ENCODE results near the gene DAP. TPM values are rescaled to one million over a fixed set of nuclear protein-coding genes. Genes with fewer than 3 reads are reported as not detected.

DAP gene
- total RNA-seq, 1 experiment from 2014 or later: 114 TPM

DNA sequence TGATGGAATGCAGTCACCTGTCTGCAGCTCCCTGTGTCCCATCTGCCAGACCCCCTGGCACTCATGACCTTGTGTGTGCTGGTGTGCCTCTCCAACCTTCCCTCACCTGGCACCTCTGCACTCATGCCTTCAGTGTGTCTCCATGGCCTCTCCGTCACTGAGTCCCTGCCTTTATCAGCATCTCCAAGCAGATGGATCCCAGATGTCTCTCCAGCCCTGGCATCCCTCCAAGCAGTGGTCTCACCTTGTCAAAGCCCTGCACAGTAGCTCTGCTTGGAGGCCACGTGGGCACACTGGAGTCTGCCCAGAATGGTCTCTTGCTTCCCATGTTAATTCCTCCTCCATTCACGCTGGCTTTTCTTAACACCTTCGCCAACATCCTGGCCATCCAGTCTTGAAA, 84.8 kb downstream of the DAP start:
- H3K9me3 Mint-ChIP-seq (ENCODE audit: unreplicated experiment): no peaks in the 10 kb centered on the region
- TF ChIP-seq, protein P1, sequence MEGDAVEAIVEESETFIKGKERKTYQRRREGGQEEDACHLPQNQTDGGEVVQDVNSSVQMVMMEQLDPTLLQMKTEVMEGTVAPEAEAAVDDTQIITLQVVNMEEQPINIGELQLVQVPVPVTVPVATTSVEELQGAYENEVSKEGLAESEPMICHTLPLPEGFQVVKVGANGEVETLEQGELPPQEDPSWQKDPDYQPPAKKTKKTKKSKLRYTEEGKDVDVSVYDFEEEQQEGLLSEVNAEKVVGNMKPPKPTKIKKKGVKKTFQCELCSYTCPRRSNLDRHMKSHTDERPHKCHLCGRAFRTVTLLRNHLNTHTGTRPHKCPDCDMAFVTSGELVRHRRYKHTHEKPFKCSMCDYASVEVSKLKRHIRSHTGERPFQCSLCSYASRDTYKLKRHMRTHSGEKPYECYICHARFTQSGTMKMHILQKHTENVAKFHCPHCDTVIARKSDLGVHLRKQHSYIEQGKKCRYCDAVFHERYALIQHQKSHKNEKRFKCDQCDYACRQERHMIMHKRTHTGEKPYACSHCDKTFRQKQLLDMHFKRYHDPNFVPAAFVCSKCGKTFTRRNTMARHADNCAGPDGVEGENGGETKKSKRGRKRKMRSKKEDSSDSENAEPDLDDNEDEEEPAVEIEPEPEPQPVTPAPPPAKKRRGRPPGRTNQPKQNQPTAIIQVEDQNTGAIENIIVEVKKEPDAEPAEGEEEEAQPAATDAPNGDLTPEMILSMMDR (IDR thresholded peaks at IDR 0.05; ENCODE audit: unreplicated experiment): no peak
- ChIA-PET CTCF (interaction anchor here (0.6 kb wide), 1 partner anchor 19 kb away, joined by 4 read pairs; no protein-coding TSS in a partner anchor), POLR2A (no interaction called here)
- H3K4me3 Mint-ChIP-seq (ENCODE audit: unreplicated experiment): no peak overlapping the region
- intact Hi-C loops (cut with micrococcal nuclease): no loop called here
- no TSS peak for BruUV-seq (replicated peaks)
- no peak for DNase-seq (ENCODE audit: unreplicated experiment)
- no peak overlapping the region for H3K27ac Mint-ChIP-seq (ENCODE audit: low read depth, unreplicated experiment)
- no peaks in the 10 kb centered on the region for H3K27me3 Mint-ChIP-seq (ENCODE audit: insufficient read depth, unreplicated experiment)
- no peaks in the 10 kb centered on the region for H3K4me1 Mint-ChIP-seq (ENCODE audit: insufficient read depth, unreplicated experiment)
- peaks cover 24% of the 10 kb centered on the region for H3K36me3 Mint-ChIP-seq (ENCODE audit: insufficient read depth, unreplicated experiment)

DNA sequence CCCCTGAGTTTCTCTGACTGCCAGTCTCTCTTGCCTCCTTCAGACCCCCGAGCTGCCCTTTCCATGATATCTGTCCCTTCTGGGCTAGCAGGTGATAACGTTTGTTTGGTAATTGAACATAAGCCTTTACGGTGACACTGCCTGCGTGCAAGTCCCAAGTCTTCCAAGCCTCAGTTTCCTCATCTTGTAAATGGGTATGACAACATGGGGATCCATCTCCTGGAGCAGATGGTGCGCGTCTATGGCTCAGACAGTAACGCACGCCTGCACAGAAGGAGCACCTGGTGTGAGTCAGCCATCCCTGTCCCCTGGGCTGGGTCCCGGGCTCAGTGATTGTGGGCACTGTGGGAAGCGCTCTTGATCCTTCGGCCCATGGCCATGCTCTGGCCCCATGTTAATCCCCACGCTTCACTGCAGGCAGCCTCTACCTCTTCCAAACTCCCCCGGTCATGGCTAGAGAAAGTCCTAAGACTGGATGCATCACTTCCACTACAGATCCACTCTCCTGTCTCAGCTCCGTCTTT, 85.8 kb downstream of the DAP start:
- peaks cover 15% of the 10 kb centered on the region for H3K36me3 Mint-ChIP-seq (ENCODE audit: insufficient read depth, unreplicated experiment)
- BruUV-seq (replicated peaks): no TSS peak
- no peaks in the 10 kb centered on the region for H3K4me1 Mint-ChIP-seq (ENCODE audit: insufficient read depth, unreplicated experiment)
- DNase-seq (ENCODE audit: unreplicated experiment): no peak
- POLR2A ChIA-PET: no interaction called here
- H3K9me3 Mint-ChIP-seq (ENCODE audit: unreplicated experiment): no peaks in the 10 kb centered on the region
- intact Hi-C loops (cut with micrococcal nuclease): no loop called here
- no peak overlapping the region for H3K4me3 Mint-ChIP-seq (ENCODE audit: unreplicated experiment)
- CTCF ChIA-PET: interaction anchor here (0.6 to 1.3 kb wide), 4 partner anchors 9 to 129 kb away, joined by 3 to 4 read pairs (median 4); no protein-coding TSS in a partner anchor
- no peaks in the 10 kb centered on the region for H3K27me3 Mint-ChIP-seq (ENCODE audit: insufficient read depth, unreplicated experiment)
- no peak overlapping the region for H3K27ac Mint-ChIP-seq (ENCODE audit: low read depth, unreplicated experiment)
- TF ChIP-seq, protein P1 (IDR thresholded peaks at IDR 0.05; ENCODE audit: unreplicated experiment): no peak

DNA sequence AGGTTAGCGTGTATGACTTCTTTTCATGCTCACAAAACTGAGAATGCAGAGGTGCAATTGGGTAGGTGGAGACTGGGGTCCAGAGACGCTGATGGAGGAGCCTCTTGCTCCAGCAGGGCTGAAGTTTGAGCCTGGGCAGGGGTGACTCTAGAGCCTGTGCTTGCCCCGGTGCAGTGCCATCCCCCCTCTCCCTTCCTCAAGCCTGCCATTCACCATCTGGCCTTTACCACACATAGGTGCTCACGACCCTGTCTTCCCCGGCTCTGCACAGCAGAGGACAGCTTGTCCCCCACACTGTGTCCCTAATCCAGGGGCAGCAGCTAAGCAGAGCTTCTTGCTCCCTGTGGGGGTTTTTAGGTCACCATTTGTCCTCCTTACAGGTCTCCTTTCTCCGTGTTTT, 86.5 kb downstream of the DAP start:
- DNase-seq (ENCODE audit: unreplicated experiment): no peak
- H3K27ac Mint-ChIP-seq (ENCODE audit: low read depth, unreplicated experiment): no peak overlapping the region
- no peaks in the 10 kb centered on the region for H3K27me3 Mint-ChIP-seq (ENCODE audit: insufficient read depth, unreplicated experiment)
- intact Hi-C loops (cut with micrococcal nuclease): no loop called here
- no peaks in the 10 kb centered on the region for H3K4me1 Mint-ChIP-seq (ENCODE audit: insufficient read depth, unreplicated experiment)
- H3K4me3 Mint-ChIP-seq (ENCODE audit: unreplicated experiment): no peak overlapping the region
- no peaks in the 10 kb centered on the region for H3K9me3 Mint-ChIP-seq (ENCODE audit: unreplicated experiment)
- ChIA-PET POLR2A (no interaction called here), CTCF (interaction anchor here (1.0 to 1.3 kb wide), 2 partner anchors 10 to 27 kb away, joined by 3 to 4 read pairs; no protein-coding TSS in a partner anchor)
- TF ChIP-seq, protein P1 (IDR thresholded peaks at IDR 0.05; ENCODE audit: unreplicated experiment): no peak
- no TSS peak for BruUV-seq (replicated peaks)
- H3K36me3 Mint-ChIP-seq (ENCODE audit: insufficient read depth, unreplicated experiment): peaks cover 8% of the 10 kb centered on the region

DNA sequence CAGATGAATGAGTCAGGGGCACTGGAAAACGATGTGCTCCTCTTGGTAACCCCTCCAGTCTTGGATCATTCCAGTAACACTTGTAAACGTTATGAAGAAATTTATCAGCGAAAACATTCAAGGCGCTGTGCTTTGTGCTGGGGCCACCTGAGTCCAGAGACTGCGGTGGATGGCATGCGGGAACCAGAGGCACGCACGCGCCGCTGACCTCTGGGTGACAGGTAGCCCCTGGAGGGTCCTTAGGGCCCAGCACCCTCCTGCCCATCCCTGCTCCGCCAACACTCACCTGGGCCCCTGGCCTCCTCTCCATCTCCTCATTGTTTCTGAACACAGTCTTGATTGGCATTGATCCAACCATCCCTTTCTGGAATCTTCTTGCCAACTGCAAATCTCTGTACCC, 86.9 kb downstream of the DAP start:
- Mint-ChIP-seq H3K27me3 (ENCODE audit: insufficient read depth, unreplicated experiment) (no peaks in the 10 kb centered on the region), H3K4me3 (ENCODE audit: unreplicated experiment) (no peak overlapping the region), H3K9me3 (ENCODE audit: unreplicated experiment) (no peaks in the 10 kb centered on the region), H3K36me3 (ENCODE audit: insufficient read depth, unreplicated experiment) (peaks cover 7% of the 10 kb centered on the region), H3K27ac (ENCODE audit: low read depth, unreplicated experiment) (no peak overlapping the region), H3K4me1 (ENCODE audit: insufficient read depth, unreplicated experiment) (no peaks in the 10 kb centered on the region)
- ChIA-PET CTCF (no interaction called here), POLR2A (interaction anchor here (0.6 kb wide), 1 partner anchor 10 kb away, joined by 4 read pairs; no protein-coding TSS in a partner anchor)
- intact Hi-C loops (cut with micrococcal nuclease): no loop called here
- DNase-seq (ENCODE audit: unreplicated experiment): no peak
- no TSS peak for BruUV-seq (replicated peaks)
- TF ChIP-seq, protein P1 (IDR thresholded peaks at IDR 0.05; ENCODE audit: unreplicated experiment): no peak
